OCI-M2 (cell line): ENCODE data around the gene ZNF474.

Source experiments
- DNase-seq: peaks from one replicate; lab custom pipeline; 2025; ENCODE audit not compliant: unreplicated experiment; lab: John Stamatoyannopoulos, UW

Gene ZNF474

GRCh38 chr5:122118356-122118948 is 10.9 kb upstream of the ZNF474 start:
- DNase-seq = no peak

GRCh38 chr5:122119205-122119604 is 10.1 kb upstream of the ZNF474 start:
- no peak for DNase-seq

GRCh38 chr5:122120493-122120892 is 8.9 kb upstream of the ZNF474 start:
- DNase-seq = no peak

- DNase-seq = no peak
These were observed 8.4 kb upstream of the ZNF474 start for GRCh38 chr5:122120957-122121356.

- no peak for DNase-seq
These were observed 7.6 kb upstream of the ZNF474 start for GRCh38 chr5:122121479-122122465.

GRCh38 chr5:122124766-122125165 is 4.6 kb upstream of the ZNF474 start:
- no peak for DNase-seq

- DNase-seq = no peak
These were observed 3.1 kb upstream of the ZNF474 start for GRCh38 chr5:122126177-122126755.

- no peak for DNase-seq
These were observed 2.5 kb upstream of the ZNF474 start for GRCh38 chr5:122126756-122127321.

- DNase-seq = no peak
These were observed 806 bp downstream of the ZNF474 start for GRCh38 chr5:122130152-122130551.

- DNase-seq = no peak
These were observed 8.4 kb downstream of the ZNF474 start for GRCh38 chr5:122137702-122138101.

- DNase-seq = no peak
These were observed 9.0 kb downstream of the ZNF474 start for GRCh38 chr5:122138356-122138755.

- DNase-seq = no peak
These were observed 11.6 kb downstream of the ZNF474 start for GRCh38 chr5:122140900-122141299.

- DNase-seq = no peak
These were observed 12.4 kb downstream of the ZNF474 start for GRCh38 chr5:122141751-122142150.

- DNase-seq = no peak
These were observed 13.3 kb downstream of the ZNF474 start for GRCh38 chr5:122142480-122143164.

GRCh38 chr5:122144236-122144635 is 14.9 kb downstream of the ZNF474 start:
- no peak for DNase-seq

- DNase-seq = no peak
These were observed 16.6 kb downstream of the ZNF474 start for GRCh38 chr5:122145906-122146305.

- DNase-seq = no peak
These were observed 20.2 kb downstream of the ZNF474 start for GRCh38 chr5:122149321-122150090.

GRCh38 chr5:122150215-122150614 is 20.9 kb downstream of the ZNF474 start:
- no peak for DNase-seq

- DNase-seq = no peak
These were observed 22.3 kb downstream of the ZNF474 start for GRCh38 chr5:122151640-122152039.

GRCh38 chr5:122152266-122152900 is 23.0 kb downstream of the ZNF474 start:
- DNase-seq = no peak
